ENCODE data around the gene COPS6. TPM values are rescaled to one million over a fixed set of nuclear protein-coding genes. Genes with fewer than 3 reads are reported as not detected.

Gene COPS6
- total RNA-seq, 4 donors from 2014 or later = 35.8 to 60.7 (median 47.7) TPM

DNA sequence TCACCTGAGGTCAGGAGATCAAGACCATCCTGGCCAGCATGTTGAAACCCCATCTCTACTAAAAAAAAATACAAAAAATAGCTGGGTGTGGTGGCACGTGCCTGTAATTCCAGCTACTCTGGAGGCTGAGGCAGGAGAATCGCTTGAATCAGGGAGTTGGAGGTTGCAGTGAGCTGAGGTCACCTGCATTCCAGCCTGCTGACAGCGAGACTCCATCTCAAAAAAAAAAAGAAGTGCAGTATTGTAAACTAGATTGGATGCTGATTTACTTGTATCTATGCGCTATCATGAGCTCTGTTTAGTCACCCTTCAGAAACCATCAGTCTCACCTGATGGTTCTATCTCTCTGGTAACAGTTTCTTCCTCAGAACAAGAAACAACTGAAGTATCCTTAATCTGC, 25.4 kb upstream of the COPS6 start:
- H3K9me3 ChIP-seq = no peaks in the 10 kb centered on the region
- TF ChIP-seq, protein P1, sequence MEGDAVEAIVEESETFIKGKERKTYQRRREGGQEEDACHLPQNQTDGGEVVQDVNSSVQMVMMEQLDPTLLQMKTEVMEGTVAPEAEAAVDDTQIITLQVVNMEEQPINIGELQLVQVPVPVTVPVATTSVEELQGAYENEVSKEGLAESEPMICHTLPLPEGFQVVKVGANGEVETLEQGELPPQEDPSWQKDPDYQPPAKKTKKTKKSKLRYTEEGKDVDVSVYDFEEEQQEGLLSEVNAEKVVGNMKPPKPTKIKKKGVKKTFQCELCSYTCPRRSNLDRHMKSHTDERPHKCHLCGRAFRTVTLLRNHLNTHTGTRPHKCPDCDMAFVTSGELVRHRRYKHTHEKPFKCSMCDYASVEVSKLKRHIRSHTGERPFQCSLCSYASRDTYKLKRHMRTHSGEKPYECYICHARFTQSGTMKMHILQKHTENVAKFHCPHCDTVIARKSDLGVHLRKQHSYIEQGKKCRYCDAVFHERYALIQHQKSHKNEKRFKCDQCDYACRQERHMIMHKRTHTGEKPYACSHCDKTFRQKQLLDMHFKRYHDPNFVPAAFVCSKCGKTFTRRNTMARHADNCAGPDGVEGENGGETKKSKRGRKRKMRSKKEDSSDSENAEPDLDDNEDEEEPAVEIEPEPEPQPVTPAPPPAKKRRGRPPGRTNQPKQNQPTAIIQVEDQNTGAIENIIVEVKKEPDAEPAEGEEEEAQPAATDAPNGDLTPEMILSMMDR (IDR thresholded peaks at IDR 0.05) = no peak
- TF ChIP-seq POLR2A (IDR thresholded peaks at IDR 0.05) = no peak
- TF ChIP-seq EP300 (IDR thresholded peaks at IDR 0.05) = no peak
- TF ChIP-seq POLR2AphosphoS5 (IDR thresholded peaks at IDR 0.05) = no peak
- peaks cover 12% of the 10 kb centered on the region for H3K4me1 ChIP-seq
- H3K4me3 ChIP-seq = no peak overlapping the region
- H3K27me3 ChIP-seq = no peaks in the 10 kb centered on the region
- peaks cover 61% of the 10 kb centered on the region for H3K36me3 ChIP-seq
- WGBS = 90% methylated on average over 4 of the region's 4 CpGs
- no peak overlapping the region for H3K27ac ChIP-seq
- DNase-seq (ENCODE audit: low spot score in 2 of 2) = no peak

DNA sequence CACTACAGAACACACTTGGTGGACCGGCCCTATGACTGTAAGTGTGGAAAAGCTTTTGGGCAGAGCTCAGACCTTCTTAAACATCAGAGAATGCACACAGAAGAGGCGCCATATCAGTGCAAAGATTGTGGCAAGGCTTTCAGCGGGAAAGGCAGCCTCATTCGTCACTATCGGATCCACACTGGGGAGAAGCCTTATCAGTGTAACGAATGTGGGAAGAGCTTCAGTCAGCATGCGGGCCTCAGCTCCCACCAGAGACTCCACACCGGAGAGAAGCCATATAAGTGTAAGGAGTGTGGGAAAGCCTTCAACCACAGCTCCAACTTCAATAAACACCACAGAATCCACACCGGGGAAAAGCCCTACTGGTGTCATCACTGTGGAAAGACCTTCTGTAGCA, 24.6 kb upstream of the COPS6 start:
- no peak overlapping the region for H3K4me3 ChIP-seq
- TF ChIP-seq POLR2A (IDR thresholded peaks at IDR 0.05) (no peak), POLR2AphosphoS5 (IDR thresholded peaks at IDR 0.05) (no peak), EP300 (IDR thresholded peaks at IDR 0.05) (no peak)
- TF ChIP-seq, protein P1 (IDR thresholded peaks at IDR 0.05) = no peak
- no peak overlapping the region for H3K27ac ChIP-seq
- 96% methylated on average over 9 of the region's 9 CpGs for WGBS
- peaks cover 60% of the 10 kb centered on the region for H3K36me3 ChIP-seq
- H3K9me3 ChIP-seq = no peaks in the 10 kb centered on the region
- H3K4me1 ChIP-seq = peaks cover 12% of the 10 kb centered on the region
- H3K27me3 ChIP-seq = no peaks in the 10 kb centered on the region
- no peak for DNase-seq (ENCODE audit: low spot score in 2 of 2)

DNA sequence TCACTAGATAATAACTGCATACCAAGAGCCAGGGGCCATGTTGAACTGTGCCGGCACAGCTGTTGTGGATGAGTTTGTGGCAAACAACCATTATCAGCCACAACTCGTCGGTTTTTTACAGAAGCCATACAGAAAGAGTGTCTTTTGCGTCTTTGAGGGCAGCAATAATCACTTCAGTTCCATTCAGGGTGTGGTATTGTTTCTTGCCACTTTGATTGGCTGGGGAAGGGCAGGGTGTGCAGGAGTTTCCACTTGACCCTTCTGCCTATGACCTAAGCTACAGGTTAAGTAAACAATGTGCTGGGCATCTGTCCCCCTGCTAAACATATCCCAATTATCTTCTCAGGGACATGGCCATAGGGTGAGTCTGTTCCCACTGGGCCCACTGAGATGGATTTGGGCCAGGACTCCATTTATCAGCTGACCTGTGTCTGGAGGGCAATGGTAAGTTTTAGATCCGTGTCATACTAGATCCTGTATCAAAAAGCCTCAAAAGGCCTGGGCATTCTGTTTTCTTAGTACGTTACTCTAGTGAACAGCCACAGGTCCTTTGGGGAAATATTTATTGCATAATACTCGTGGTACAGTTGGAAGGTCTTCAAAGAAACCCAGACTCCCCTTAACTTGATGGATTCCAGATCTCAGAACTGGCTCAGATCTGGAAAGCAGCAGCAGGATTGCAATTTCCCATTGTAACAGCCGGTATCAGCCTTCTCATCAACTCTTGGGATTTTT, 23.1 kb upstream of the COPS6 start:
- Histone ChIP-seq H3K4me3 (no peak overlapping the region), H3K9me3 (peaks cover 3% of the 10 kb centered on the region), H3K27me3 (no peaks in the 10 kb centered on the region), H3K36me3 (peaks cover 61% of the 10 kb centered on the region), H3K4me1 (peaks cover 12% of the 10 kb centered on the region), H3K27ac (peak overlapping the region; percentile 43)
- 52% methylated on average over 8 of the region's 8 CpGs for WGBS
- TF ChIP-seq POLR2AphosphoS5 (IDR thresholded peaks at IDR 0.05) = peak in 1 of 3 donors; percentile 59
- TF ChIP-seq POLR2A (IDR thresholded peaks at IDR 0.05) = no peak
- no peak for DNase-seq (ENCODE audit: low spot score in 2 of 2)

- Histone ChIP-seq H3K4me3 (no peak overlapping the region), H3K36me3 (peaks cover 64% of the 10 kb centered on the region)
- 89% methylated on average over 7 of the region's 7 CpGs for WGBS
These were observed 21.8 kb upstream of the COPS6 start for GRCh38 chr7:100066953-100067352.

DNA sequence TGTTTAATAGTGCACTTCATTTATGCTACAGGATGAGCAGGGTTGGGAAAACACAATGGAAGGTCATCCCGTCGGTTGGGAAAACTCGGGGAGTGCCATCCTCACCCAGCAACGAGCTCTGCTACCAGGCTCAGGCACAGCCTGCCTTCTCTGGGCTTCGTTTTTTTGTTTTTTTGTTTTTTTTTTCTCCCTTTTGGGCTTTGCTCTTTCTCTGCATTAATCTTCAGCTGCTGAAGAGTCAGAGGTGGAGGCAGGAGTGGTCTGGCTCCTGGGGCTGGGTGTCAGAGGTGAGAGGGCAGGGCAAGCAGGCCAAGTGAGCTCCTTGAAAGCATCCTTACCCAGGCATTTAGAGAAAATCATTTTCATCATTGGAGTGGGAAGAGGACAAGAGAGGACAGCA, 18.8 kb upstream of the COPS6 start:
- no peak for TF ChIP-seq EP300 (IDR thresholded peaks at IDR 0.05)
- TF ChIP-seq, protein P1 (IDR thresholded peaks at IDR 0.05) = no peak
- TF ChIP-seq POLR2A (IDR thresholded peaks at IDR 0.05) = no peak
- TF ChIP-seq POLR2AphosphoS5 (IDR thresholded peaks at IDR 0.05) = no peak
- H3K4me1 ChIP-seq = peaks cover 12% of the 10 kb centered on the region
- H3K27ac ChIP-seq = no peak overlapping the region
- H3K4me3 ChIP-seq = no peak overlapping the region
- H3K36me3 ChIP-seq = peaks cover 74% of the 10 kb centered on the region
- H3K27me3 ChIP-seq = no peaks in the 10 kb centered on the region
- 95% methylated on average over 5 of the region's 5 CpGs for WGBS
- H3K9me3 ChIP-seq = peaks cover 26% of the 10 kb centered on the region
- no peak for DNase-seq (ENCODE audit: low spot score in 2 of 2)

More at GRCh38 chr7:100066953-100067352, 21.8 kb upstream of the COPS6 start:
- TF ChIP-seq, protein P1 (IDR thresholded peaks at IDR 0.05) = no peak
- TF ChIP-seq POLR2AphosphoS5 (IDR thresholded peaks at IDR 0.05) = no peak
- no peak for TF ChIP-seq POLR2A (IDR thresholded peaks at IDR 0.05)
- no peak for TF ChIP-seq EP300 (IDR thresholded peaks at IDR 0.05)
- Histone ChIP-seq H3K27ac (no peak overlapping the region), H3K9me3 (peaks cover 16% of the 10 kb centered on the region), H3K27me3 (no peaks in the 10 kb centered on the region), H3K4me1 (peaks cover 12% of the 10 kb centered on the region)
- no peak for DNase-seq (ENCODE audit: low spot score in 2 of 2)
